ENCODE data around the gene KMT2B.
"Not testable (repeated sequence)": the region's sequence is repeated elsewhere in the genome, so short reads cannot be mapped to it uniquely, and the experiment has no call there.

KMT2B gene

GRCh38 chr19:35757231-35757748 is 39.5 kb downstream of the KMT2B start:
- DNase-seq = no peak

GRCh38 chr19:35757749-35758608 is 40.2 kb downstream of the KMT2B start, which contains the start of gene PROSER3:
Gene PROSER3, plus strand, starts transcription at chr19:35758176. Its CDS starts 40 bp downstream, at chr19:35758216.
- peak; percentile 94 for DNase-seq

- no peak for DNase-seq
These were observed 41.9 kb downstream of the KMT2B start for GRCh38 chr19:35759697-35760096.

GRCh38 chr19:35760711-35761349 is 43.0 kb downstream of the KMT2B start:
- DNase-seq = no peak

- no peak for DNase-seq
These were observed 46.9 kb downstream of the KMT2B start for GRCh38 chr19:35764432-35765315.

GRCh38 chr19:35766571-35767104 is 48.8 kb downstream of the KMT2B start:
- DNase-seq = no peak

GRCh38 chr19:35767288-35768081 is 49.7 kb downstream of the KMT2B start:
- no peak for DNase-seq

- no peak for DNase-seq
These were observed 50.2 kb downstream of the KMT2B start for GRCh38 chr19:35768082-35768421.

- not testable (repeated sequence) for DNase-seq
These were observed 54.6 kb downstream of the KMT2B start for GRCh38 chr19:35772362-35772761.

GRCh38 chr19:35773020-35773806 is 55.4 kb downstream of the KMT2B start:
- no peak for DNase-seq

- no peak for DNase-seq
These were observed 56.7 kb downstream of the KMT2B start for GRCh38 chr19:35774274-35775045.

GRCh38 chr19:35775046-35775297 is 57.2 kb downstream of the KMT2B start:
- no peak for DNase-seq

- DNase-seq = peak; percentile 89
These were observed 57.7 kb downstream of the KMT2B start, which contains the start of gene ARHGAP33 for GRCh38 chr19:35775298-35776101. Gene ARHGAP33, plus strand, starts transcription at chr19:35775564. Its CDS starts 95 bp downstream, at chr19:35775659.

GRCh38 chr19:35776102-35776788 is 58.4 kb downstream of the KMT2B start:
- DNase-seq = no peak

GRCh38 chr19:35777086-35777841 is 59.5 kb downstream of the KMT2B start:
- DNase-seq = no peak

- DNase-seq = no peak
These were observed 60.2 kb downstream of the KMT2B start for GRCh38 chr19:35777961-35778360.

- DNase-seq = no peak
These were observed 61.2 kb downstream of the KMT2B start for GRCh38 chr19:35779033-35779432.

- DNase-seq = no peak
These were observed 62.3 kb downstream of the KMT2B start for GRCh38 chr19:35780058-35780457.
